Left kidney (tissue), 2 donors: ENCODE data around the gene CLCF1. TPM values are rescaled to one million over a fixed set of nuclear protein-coding genes. Genes with fewer than 3 reads are reported as not detected.
"Not testable (repeated sequence)": the region's sequence is repeated elsewhere in the genome, so short reads cannot be mapped to it uniquely, and the experiment has no call there.

Experiments used
- DNase-seq: peaks from one replicate; pipeline ENCODE4 v3.0.0-alpha.2; 2013
- polyA plus RNA-seq: library from polyadenylated mRNA; unstranded; fragments of 120-200 nt; gene quantifications from one replicate; pipeline ENCODE4 v1.2.1, GENCODE V29; 2013; ENCODE audit not compliant: insufficient read length

Gene CLCF1
- polyA plus RNA-seq, 1 donor, result 7.0 TPM

DNA sequence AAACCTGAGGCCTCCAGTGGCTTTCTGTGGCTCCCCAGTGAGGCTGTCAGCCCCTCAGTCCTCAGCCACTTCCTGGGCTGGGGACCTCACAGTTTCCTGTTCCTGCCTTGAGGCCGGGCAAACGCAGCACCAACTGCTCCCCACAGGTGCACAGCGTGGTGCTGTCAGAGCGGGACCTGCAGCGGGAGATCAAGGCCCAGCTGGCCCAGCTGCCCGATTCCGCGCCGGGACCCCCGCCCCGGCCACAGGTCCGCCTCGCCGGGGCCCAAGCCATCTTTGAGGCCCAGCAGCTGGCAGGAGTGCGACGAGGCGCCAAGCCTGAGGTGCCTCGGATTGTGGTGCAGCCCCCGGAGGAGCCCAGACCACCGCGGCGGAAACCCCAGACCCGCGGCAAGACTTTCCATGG, 35.9 kb upstream of the CLCF1 start:
- DNase-seq, result no peak

DNA sequence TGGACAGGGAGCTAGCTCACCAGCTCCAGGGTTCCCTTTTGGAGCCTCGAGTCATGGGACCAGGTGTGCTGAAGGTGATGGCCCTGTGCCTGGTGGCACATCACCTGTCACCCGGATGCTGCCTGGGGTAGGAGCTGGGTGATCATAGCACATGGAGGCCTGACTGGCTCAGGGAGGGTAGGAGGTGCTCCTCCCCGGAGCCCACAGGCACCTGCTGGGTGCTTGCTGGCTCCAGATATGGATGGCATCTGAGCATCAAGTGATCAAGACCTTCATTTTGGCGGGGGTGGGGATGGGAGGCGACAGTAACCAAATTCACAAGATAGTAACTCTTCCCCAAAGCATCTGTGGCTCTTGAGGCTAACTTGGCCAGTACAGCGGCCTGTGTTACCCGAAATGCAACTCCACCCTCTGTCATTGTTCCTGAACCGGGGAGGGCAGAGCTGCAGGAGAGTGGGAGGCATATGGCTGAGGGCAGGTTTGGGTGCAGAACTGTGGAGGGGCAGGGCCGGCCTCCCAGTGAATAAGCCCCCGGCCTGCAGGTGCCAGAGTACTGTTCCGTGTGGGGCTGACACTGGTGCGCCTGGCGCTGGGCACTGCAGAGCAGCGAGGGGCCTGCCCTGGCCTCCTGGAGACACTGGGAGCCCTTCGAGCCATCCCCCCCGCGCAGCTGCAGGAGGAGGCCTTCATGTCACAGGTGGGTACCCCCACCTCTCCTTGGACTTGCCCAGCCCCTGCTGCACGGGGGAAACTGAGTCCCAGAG, 35.2 kb upstream of the CLCF1 start:
- DNase-seq, result no peak

DNA sequence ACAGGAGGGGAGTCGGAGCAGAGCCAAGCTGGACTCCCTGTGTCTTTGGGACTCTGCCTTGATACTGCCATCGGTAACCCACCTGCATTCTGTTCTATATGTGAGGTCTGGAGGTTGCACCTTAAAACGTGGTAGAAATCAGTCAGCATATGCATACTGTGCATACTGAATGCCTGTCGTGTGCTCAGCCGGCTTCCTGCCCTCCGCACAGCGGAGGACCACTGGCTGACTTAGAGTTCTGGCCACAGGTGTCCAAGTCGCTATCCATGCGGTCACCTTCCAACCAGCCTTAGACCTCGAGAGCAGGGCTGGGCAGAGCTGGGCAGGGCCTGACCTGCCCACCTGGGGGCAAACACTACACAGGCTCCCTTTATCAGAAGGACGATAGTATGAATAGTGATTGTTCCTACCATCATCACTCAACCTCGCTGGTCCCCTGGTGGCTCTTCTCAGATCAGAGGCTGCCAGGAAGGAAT, 34.3 kb upstream of the CLCF1 start:
- DNase-seq, result no peak

DNA sequence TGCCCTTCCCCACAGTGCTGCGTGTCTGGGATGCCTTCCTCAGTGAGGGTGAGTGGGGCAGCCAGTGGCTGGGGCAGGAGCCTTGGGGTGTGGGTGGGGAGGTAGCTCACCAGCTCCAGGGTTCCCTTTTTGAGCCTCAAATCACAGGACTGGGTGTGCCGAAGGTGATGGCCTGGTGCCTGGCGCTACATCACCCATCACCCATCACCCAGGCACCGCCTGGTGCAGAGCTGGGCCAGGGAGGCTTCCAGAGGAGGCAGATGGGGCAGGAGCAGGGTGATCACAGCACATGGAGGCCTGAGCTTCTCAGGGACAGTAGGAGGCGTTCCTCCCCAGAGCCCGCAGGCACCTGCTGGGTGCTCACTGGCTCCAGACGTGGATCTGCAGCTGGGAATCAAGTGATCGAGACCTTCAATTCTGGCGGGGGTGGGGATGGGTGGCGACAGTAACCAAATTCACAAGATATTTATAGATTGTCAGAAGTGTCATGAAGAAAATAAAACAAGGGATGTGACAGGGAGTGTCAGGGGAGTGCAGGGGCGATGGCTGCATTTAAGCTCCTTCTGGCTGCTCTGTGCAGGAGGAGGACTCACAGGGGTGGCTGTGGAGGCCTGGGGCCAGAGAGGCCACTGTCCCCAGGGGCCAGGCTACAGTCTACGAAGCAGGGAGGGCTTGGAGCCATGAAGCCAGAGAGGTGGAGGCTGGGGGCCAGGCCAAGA, 33.7 kb upstream of the CLCF1 start:
- no peak for DNase-seq

DNA sequence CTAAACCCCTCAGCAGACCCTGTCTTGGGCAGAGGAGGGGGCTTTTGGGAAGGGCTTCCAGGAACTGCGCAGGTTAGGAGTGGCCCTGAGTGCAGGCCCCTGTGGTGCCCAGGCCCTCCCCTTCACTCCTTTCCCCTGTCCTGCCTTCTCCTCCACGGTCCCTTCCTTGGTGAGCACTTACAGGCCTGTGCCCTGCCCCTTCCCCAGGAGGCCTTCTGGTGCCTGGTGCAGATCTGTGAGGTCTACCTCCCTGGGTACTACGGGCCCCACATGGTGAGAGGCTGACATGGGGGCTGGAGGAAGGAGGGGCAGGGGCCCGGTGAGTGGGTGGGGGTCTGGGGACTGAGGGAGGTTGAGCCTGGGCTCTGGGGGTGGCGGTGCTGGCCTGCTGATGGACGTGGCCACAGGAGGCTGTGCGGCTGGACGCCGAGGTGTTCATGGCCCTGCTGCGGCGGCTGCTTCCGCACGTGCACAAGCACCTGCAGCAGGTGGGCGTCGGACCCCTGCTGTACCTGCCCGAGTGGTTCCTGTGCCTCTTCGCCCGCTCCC, 33.1 kb upstream of the CLCF1 start:
- DNase-seq, result no peak

DNA sequence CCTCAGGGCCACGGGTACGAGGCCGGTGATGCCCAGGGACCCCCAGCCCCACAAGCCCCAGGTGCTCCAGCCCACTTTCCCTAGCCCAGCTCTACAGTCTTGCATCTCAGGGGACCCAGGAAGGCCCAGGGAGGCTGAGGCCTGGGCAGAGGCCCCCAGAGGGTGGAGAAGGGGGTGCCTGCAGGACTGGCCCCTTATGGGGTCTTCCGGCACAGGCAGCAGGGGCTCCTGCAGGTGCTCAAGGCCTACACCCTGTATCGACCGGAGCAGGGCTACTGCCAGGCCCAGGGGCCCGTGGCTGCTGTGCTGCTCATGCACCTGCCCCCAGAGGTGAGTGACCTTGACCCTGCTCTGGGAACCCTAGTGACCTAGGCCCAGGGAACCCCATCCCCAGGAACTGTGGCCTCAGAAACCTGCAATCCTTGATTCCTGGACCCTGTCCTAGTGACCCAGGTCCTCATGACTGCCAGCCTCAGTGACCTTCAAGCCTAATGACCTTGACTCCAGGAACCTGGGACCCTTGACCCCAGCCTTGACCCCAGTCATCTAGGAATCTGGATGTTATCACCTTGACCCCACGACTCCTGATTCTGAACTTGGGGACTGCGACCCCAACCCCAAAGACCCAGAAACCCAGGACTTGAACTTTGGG, 32.4 kb upstream of the CLCF1 start:
- no peak for DNase-seq

DNA sequence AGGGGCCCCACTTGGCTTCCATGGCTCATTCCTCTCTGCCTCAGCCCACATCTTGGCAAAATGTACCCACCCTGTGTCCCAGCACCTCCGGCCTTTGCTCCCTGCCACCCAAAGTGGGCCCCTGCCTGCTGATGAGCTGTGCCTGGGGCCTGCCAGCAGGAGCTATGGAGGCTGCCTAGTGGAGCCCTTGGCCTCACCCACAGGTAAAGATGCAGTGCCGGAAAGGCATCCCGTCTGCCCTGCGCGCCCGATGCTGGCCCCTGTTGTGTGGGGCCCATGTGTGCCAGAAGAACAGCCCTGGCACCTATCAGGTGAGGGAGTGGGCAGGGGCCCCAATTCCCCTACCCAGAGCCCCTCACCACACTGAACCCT, 31.8 kb upstream of the CLCF1 start:
- no peak for DNase-seq

DNA sequence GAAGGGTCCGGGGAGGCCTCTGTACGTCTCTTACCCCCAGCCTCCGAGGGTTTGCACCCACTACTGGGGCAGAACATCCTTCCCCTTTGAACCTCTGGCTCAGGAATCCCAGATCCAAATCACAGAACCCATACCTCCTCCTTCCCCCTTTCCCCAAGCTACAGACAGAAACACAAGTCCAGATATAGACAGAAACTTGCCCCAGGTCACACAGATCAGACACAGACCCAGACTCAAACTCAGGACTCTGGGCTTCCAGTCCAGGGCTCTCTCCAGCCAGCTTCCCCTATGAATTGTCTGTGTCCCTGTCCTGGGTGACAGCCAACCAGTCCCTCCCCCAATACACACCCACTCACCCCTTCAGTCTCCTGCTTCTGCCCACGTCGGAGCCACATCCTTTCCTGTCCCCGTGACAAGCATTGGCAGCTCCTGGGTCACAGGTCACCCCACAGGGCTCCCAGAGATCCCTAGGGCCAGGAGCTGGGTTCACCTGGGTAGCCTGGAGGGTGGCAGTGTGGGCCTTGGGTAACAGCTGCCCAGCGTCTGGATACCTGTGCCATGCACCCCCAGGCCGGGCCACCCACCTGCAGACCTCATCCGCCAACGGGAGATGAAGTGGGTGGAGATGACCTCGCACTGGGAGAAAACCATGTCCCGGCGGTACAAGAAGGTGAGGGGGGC, 31.3 kb upstream of the CLCF1 start:
- DNase-seq, result no peak

DNA sequence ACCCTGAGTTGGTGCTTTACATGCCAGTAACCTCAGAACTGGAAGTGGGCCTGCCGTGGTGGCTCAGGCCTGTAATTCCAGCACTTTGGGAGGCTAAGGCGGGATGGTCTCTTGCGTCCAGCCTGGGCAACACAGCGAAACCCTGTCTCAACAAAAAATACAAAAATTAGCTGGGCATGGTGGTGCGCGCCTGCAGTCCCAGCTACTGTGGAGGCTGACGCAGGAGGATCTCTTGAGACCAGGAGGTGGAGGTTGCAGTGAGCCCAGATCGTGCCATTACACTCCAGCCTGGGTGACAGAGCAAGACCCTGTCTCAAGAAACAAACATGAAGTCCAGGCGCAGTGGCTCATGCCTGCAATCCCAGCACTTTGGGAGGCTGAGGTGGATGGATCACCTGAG, 29.7 kb upstream of the CLCF1 start:
- DNase-seq, result not testable (repeated sequence)

DNA sequence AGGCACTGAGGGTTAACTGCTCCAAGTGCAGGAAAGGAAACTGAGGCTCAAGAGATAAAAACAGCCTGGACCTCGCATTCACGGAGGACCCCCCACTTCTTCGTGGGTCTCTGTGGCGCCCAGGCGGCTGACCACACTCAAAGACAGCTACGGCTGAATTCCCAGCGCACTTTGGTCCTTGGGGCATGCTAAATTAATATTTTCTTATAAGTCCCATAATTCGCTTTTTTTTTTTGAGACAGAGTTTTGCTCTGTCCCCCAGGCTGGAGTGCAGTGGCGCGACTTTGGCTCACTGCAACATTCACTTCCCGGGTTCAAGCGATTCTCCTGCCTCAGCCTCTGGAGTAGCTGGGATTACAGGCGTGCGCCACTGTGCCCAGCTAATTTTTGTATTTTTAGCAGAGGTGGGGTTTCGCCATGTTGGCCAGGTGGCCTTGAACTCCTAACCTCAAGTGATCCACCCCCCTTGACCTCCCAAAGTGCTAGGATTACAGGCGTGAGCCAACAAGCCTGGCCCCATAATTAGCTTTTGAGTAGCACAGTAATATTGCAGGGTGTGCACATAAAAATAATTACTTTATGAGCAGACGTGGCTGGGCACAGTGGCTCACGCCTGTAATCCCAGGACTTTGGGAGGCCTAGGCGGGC, 28.9 kb upstream of the CLCF1 start:
- not testable (repeated sequence) for DNase-seq

DNA sequence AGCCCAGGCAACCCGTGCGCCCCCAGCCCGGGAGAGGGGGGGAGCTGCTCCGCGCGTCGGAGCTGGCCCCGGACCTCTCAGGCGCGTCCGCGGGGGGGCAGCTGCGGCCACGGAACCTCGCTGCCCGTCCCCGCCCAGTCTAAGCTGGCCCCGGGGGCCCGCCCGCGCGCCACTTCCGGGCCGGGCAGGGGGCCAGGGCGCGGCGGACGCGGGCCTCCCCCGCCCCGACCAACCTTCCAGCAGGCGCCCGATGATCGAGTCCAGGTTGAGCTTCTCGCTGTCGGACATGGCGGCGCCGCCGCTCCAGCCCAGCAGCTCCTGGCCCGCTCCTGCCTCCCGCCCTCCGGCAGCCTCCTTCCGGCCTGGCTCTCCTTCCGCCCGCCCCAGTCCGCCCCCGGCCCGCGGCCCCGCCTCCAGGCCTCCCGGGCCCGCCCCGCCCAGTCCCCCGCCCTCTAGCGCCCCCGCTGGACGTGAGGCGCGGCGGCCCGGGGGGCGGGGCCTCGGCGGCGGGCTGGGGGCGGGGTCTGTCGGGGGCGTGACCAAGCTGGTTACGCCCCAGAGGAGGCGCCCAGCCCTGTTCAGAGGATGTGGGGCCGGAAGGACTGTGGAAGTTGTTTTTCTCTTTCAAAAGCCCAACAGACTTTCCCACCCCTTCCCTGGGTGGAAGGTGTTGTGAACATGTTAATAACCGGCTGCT, 28.2 kb upstream of the CLCF1 start, which contains the start of gene PPP1CA:
PPP1CA (minus strand) TSS at position 364 of the 697 bp plus-strand sequence; CDS start at position 288, 76 bp downstream.
- DNase-seq, result peak; percentile 86

DNA sequence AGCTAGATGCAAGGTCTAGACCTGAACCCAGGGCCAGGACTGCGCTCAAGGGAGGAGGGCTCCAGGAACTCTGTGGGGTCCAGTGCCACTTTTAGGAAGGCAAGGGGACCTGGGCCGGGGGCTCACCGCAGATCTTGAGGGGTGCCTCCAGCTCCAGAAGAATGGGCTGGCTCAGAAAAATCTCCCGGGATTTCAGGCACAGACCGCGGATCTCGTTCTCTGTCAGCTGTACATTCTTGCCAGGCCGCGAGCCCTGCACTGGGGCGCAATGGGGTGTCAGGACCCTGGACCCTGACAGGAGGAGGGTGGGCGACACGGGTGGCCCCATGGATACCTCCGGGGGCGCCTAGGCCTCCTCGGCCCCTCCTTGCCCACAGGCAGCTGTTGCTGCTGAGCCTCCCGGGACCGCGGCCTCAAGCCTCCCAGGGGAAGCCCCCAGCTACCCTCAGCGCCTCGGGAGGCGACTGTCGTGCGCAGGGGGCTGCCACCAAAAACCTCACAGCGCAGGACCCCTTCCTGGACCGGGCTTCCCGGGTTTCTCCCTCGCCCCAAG, 27.6 kb upstream of the CLCF1 start:
- DNase-seq, result no peak

DNA sequence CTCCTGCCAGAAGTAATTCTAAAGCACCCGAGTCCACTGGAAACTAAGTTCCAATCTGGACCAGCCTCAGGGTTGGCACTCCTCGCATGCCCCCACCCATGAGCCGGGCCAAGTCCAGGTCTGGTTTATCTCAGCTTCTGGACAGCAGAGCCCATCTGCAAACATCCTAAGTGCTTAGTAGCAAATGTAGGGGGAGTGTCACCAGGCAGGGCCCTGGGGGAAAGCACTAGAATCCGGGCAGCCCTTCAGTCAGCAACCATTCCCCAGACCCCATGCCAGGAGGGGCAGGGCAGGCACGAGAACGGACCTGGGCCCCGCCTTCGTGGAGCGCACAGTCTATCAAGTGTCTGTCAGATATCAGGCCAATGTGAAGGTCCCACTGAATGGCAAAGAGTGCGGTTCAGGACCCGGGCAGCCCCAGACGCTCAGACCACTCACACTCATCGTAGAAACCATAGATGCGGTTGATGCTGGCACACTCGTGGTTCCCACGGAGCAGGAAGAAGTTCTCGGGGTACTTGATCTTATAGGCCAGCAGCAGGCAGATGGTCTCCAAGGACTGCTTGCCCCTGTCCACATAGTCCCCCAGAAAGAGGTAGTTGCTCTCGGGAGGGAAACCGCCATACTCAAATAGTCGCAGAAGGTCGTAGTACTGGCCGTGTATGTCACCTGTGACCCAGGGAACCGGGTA, 27.0 kb upstream of the CLCF1 start:
- no peak for DNase-seq

DNA sequence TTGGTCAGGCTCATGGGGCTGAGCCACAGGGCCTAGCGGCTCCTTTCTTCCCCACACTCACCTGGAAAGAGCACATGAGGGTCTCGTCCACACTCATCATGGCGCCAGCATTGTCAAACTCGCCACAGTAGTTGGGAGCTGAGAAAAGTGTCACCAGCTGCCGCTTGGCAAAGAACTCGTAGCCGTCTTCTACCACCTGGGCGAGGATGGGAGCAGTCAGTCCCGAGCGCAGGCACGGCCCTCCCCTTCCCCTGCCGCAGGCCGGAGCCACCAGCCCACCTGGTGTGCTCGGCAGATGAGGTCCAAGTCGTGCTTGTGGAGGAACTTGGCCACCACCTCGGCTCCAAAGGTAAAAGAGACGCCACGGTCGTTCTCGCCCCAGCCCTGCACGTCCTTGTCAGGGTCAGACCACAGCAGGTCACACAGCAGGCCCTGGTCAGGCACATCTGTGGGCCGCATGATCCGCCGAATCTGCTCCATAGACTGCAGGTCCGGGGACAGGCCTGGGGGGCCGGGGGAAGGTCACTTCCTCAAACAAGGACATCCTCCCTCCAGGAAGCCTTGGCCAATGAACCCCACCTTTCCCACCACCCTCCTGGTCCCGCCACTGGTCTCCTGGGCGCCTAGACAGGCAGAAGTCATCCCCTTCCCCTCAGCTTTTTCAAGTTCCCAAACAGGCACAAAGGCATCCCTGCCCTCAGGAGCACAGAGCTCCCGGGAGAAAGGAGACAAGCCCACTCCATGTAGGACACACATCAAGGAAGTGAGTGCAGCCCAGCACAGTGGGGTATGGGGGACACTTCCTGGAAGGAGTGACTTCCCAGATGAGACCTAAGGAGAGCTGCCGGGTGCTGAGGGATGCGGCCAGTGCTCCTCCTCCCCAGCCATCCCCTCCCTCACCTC, 25.5 kb upstream of the CLCF1 start:
- DNase-seq, result no peak

DNA sequence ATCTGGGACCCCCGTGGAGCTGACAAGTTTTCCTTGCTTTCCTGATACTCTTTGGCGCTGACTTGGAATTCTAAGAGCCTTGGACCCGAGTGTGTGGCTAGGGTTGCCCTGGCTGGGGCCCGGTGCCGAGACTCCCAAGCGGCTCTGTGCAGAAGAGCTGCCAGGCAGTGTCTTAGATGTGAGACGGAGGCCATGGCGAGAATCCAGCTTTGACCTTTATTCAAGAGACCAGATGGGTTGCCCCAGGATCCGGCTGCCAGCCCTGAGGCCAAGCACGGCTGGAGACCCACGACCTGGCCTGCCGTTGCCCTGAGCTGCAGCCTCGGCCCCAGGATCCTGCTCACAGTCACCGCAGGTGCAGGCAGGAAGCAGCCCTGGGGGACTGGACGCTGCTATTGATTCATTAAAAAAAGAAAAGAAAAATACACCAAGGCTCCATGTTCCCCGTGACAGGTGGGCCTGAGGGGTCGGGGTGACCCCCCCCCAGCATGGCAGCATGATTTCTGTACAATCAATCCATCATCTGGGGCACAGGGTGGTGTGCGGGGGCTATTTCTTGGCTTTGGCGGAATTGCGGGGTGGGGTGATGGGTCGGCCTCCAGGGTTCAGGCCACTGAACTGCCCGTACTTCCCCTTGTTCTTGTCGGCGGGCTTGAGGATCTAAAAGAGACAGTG, 24.7 kb upstream of the CLCF1 start:
- no peak for DNase-seq

DNA sequence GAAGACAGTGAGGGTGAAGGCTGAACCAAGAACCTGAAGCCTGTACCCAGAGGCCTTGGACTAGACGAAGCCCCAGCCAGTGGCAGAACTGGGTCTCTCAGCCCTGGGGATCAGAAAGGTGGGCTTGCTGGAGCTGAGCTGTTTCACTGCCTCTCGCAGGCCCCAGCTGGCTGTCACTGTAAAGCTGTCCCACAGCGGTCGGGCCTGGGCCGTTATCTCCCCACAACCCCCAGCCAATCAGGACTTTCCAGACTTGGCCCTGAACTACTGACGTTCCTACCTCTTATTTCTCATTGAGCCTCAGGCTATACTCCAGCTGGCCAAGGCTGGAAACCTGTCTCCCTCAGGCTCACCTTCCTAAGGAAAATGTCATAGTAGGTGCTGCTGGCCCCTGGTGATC, 24.1 kb upstream of the CLCF1 start:
- no peak for DNase-seq

DNA sequence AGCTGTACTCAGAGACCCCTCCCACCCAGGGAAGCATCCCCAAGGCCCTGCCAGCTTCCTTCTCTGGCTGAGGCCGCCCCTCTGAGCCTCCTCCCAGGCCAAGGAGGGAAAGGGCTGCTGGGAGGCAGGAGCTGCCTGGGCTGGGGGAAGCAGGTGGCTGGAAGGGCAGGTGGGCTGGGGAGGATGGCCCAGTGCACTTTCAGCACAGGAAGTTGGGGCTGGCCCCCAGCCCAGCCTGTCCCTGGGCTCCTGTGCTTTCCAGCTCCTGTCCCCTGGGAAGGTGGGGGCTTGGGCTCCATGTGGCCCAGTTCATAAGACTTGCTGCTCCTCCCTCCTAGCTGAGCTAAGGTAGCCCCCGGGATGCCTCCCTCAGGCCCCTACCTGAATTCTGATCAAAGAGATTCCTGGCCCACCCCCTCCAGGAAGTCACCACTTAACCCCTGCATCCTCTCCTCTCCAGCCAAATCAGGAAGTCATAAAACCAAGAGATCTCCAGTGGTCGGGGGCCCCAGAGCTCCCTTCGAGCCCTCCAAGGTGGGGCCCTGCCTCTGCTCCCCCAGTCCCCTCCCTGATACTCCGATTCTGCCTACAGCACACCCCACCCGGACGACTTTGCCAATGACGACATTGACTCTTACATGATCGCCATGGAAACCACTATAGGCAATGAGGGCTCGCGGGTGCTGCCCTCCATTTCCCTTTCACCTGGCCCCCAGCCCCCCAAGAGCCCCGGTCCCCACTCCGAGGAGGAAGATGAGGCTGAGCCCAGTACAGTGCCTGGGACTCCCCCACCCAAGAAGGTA, 23.4 kb upstream of the CLCF1 start:
- no peak for DNase-seq

DNA sequence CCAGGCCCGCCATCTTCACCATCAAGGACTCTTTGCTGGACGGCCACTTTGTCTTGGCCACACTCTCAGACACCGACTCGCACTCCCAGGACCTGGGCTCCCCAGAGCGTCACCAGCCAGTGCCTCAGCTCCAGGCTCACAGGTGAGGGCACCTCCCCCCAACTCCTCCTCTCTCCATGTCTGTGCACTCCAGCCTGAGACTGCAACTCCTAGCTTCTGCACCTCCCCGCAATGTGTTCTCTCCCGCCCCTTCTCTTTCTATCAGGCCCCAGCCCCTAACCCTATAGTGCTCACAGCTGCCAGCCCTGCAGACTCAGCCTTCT, 22.8 kb upstream of the CLCF1 start:
- DNase-seq, result no peak
